ENCODE data around the gene NRXN3.

Gene NRXN3

GRCh38 chr14:79157369-79157768 is 987.2 kb downstream of the NRXN3 start:
- no peak for TF ChIP-seq CTCF (IDR thresholded peaks at IDR 0.05; ENCODE audit: insufficient read depth, low read depth, low read length, missing control alignments)
- no peak for DNase-seq (ENCODE audit: low read depth)
- no peak overlapping the region for H3K4me3 ChIP-seq (ENCODE audit: low read depth, low read length)

GRCh38 chr14:79161571-79161970 is 991.4 kb downstream of the NRXN3 start:
- DNase-seq (ENCODE audit: low read depth) = no peak
- no peak for TF ChIP-seq CTCF (IDR thresholded peaks at IDR 0.05; ENCODE audit: insufficient read depth, low read depth, low read length, missing control alignments)
- H3K4me3 ChIP-seq (ENCODE audit: low read depth, low read length) = no peak overlapping the region

GRCh38 chr14:79162833-79163232 is 992.7 kb downstream of the NRXN3 start:
- DNase-seq (ENCODE audit: low read depth) = no peak
- no peak overlapping the region for H3K4me3 ChIP-seq (ENCODE audit: low read depth, low read length)
- no peak for TF ChIP-seq CTCF (IDR thresholded peaks at IDR 0.05; ENCODE audit: insufficient read depth, low read depth, low read length, missing control alignments)

GRCh38 chr14:79165471-79166090 is 995.4 kb downstream of the NRXN3 start:
- TF ChIP-seq CTCF (IDR thresholded peaks at IDR 0.05; ENCODE audit: insufficient read depth, low read depth, low read length, missing control alignments) = no peak
- no peak for DNase-seq (ENCODE audit: low read depth)
- no peak overlapping the region for H3K4me3 ChIP-seq (ENCODE audit: low read depth, low read length)

GRCh38 chr14:79166171-79166570 is 996.0 kb downstream of the NRXN3 start:
- no peak overlapping the region for H3K4me3 ChIP-seq (ENCODE audit: low read depth, low read length)
- TF ChIP-seq CTCF (IDR thresholded peaks at IDR 0.05; ENCODE audit: insufficient read depth, low read depth, low read length, missing control alignments) = no peak
- DNase-seq (ENCODE audit: low read depth) = no peak

GRCh38 chr14:79167957-79168356 is 997.8 kb downstream of the NRXN3 start:
- TF ChIP-seq CTCF (IDR thresholded peaks at IDR 0.05; ENCODE audit: insufficient read depth, low read depth, low read length, missing control alignments) = no peak
- no peak for DNase-seq (ENCODE audit: low read depth)
- no peak overlapping the region for H3K4me3 ChIP-seq (ENCODE audit: low read depth, low read length)

- no peak for TF ChIP-seq CTCF (IDR thresholded peaks at IDR 0.05; ENCODE audit: insufficient read depth, low read depth, low read length, missing control alignments)
- no peak for DNase-seq (ENCODE audit: low read depth)
- H3K4me3 ChIP-seq (ENCODE audit: low read depth, low read length) = no peak overlapping the region
These were observed 1005.5 kb downstream of the NRXN3 start for GRCh38 chr14:79175671-79176070.
